HG02884 (cell line): ENCODE measurements around the gene SCAPER.
"Not testable (repeated sequence)": the region's sequence is repeated elsewhere in the genome, so short reads cannot be mapped to it uniquely, and the experiment has no call there.

Experiments
- ATAC-seq: cut with Tn5 transposase; IDR thresholded peaks from one replicate; pipeline ENCODE4 v1.9.1; 2021; ENCODE audit warnings: mild to moderate bottlenecking, moderate library complexity; ENCODE audit not compliant: unreplicated experiment

SCAPER gene

DNA sequence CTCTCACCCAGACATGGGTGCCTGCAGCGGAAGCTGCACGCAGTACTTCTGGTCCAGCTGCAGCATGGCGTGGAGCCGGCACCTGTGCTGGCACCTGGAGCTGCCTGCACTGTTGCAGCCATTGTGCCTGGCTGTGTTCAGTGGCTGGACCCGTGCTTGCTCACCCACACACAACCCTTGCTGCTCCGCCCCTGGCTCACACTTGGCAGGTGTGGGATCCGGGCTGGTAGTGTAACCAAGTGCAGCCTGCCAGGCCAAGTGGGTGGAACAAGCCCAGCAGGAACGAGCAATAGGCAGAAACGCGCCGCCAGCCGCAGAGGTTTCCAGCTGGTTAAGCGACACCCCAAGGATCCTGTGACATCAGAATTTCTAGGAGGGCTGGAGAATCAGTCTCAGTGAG, 11.2 kb upstream of the SCAPER start:
- ATAC-seq = no peak

DNA sequence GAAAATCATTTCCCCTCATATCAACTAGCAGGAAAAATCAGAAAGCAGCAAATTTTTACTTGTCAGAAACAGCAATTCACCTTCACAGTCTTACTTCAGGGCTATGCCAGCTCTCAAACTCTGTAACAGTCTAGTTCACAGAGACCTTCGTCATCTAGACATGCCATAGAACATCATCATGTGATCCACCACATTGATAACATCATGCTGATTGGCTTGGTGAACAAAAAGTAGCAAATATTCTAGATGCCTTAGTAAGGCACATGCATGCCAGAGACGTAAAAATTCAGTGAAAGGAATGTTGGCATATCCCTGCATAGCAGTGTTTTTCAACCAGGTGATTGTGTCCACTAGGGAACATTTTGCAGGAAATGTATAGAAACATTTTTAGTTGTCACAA, 8.6 kb upstream of the SCAPER start:
- no peak for ATAC-seq

DNA sequence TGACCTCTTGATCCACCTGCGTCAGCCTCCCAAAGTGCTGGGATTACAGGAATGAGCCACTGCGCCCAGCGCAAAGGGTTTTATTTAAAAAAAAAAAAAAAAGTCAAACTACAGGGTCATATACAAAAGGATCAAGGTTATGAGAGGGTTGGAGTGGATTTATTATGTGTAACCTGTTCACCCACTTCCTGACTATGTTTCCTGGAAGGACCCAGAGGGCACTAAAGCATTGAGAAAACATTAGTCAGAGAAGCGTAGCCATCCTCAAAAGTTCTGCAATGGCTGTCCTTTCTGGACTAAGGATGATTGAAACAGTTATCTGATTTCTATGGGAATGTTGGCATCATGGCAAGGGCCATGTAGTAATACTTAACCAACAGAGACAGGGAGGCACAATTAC, 7.3 kb upstream of the SCAPER start:
- ATAC-seq = no peak

DNA sequence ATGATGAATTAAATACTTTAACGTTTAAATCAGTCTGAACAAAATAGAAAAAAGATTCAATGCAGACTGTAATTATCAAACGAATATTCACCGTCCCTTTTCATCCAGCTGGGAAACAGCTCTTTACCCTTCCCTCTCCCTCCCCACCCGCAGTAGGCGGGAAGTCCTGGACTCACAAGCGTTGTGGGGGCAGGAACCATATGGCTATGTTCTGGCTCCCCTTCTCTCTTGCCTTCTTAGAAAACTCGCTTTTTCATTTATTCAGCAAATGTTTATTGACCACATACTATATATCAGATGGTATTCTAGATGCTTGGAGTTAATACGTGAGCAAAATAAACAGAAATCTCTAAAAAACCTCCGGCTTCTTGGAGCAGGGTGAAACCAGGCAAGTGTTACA, 715 bp upstream of the SCAPER start:
- no peak for ATAC-seq

DNA sequence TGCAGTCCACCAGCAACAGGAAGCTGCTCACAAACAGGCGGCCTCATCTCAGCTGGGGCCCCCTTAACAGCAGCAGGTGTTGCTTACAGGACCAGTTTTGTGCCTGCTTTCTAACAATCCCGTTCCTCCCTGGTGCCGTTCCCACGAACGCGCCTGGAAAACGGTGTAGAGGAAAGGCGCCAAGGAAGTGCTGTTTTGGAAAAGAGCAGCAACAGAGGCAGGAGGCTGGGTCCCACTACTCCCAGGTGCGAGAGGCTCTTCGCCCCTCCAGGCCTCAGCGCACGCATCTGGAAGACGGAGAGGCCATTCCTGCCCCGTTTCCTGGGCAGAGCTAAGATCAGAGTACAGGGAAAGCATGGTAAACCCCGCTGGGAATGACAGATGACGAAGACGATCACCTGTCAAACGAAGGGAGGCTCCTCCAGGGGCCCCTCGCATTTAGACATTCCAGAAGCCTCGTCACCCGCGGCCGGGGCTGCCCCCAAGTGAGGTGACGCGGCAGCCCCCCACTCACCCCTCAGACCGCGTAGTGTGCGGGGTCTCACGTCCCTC, 603 bp downstream of the SCAPER start:
- ATAC-seq = no peak

DNA sequence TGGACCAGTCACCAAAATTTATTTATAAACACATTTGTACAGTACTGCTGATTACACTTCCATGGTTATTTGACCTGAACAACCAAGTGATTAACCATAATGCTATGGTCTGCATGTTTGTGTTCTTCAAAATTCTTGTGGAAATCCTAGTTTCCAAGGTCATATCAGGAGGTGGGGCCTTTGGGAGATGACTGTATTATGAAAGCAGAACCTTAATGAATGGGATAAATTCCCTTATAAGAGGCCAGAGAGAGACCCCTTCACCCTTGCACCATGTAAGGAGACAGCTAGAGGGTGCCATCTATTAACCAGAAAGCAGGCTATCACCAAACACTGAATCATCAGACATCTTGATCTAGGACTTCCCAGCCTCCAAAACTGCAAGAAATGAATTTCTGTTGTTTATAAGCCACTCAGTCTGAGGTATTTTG, 1.9 kb downstream of the SCAPER start:
- no peak for ATAC-seq

DNA sequence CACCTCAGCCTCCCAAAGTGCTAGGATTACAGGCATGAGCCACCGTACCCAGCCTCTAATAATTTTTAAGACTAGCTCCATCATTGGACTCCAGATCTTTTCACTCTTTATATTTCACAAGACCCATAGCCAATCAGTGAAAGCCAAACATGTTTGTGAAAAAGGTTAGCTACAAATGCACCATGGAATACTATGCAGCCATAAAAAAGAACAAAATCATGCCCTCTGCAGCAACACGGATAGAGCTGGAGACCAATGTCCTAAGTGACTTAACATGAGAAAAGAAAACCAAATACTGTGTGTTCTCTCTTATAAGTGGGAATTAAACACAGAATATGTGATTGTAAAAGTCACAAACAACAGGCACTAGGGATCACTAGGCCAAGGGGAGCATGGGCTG, 3.2 kb downstream of the SCAPER start:
- ATAC-seq = no peak

DNA sequence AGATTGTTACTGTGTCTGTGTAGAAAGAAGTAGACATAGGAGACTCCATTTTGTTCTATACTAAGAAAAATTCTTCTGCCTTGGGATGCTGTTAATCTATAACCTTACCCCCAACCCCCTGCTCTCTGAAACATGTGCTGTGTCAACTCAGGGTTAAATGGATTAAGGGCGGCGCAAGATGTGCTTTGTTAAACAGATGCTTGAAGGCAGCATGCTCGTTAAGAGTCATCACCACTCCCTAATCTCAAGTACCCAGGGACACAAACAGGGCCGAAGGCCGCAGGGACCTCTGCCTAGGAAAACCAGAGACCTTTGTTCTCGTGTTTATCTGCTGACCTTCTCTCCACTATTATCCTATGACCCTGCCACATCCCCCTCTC, 5.2 kb downstream of the SCAPER start:
- ATAC-seq = not testable (repeated sequence)

DNA sequence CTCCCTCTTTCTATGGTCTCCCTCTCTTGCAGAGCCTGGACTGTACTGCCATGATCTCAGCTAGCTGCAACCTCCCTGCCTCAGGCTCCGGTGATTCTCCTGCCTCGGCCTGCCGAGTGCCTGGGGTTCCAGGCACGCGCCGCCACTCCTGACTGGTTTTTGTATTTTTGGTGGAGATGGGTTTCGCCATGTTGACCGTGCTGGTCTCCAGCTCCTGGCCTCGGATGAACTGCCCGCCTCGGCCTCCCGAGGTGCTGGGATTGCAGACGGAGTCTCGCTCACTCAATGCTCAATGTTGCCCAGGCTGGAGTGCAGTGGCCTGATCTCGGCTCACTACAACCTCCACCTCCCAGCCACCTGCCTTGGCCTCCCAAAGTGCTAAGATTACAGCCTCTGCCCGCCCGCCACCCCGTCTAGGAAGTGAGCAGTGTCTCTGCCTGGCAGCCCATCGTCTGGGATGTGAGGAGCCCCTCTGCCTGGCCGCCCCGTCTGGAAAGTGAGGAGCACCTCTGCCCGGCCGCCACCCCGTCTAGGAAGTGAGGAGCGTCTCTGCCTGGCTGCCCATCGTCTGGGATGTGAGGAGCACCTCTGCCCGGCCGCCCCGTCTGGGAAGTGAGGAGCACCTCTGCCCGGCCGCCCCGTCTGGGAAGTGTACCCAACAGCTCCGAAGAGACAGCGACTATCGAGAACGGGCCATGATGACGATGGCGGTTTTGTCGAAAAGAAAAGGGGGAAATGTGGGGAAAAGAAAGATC, 5.8 kb downstream of the SCAPER start:
- not testable (repeated sequence) for ATAC-seq

DNA sequence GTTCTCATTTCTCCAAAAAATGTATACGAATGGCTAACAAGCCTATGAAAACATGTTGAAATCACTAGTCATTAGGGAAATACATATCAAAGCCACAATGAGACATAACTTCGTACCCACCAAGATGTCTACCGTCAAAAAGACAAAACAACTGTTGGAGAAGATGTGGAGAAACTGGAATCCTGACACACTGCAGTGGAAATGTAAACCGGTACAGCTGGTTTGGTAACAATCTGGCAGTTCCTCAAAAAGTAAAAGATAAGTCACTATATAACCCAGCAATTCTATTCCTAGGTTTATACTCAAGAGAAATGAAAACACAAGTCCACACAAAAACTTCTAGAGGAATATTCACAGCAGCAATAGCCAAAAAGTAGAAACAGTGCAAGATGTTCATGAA, 7.0 kb downstream of the SCAPER start:
- no peak for ATAC-seq

DNA sequence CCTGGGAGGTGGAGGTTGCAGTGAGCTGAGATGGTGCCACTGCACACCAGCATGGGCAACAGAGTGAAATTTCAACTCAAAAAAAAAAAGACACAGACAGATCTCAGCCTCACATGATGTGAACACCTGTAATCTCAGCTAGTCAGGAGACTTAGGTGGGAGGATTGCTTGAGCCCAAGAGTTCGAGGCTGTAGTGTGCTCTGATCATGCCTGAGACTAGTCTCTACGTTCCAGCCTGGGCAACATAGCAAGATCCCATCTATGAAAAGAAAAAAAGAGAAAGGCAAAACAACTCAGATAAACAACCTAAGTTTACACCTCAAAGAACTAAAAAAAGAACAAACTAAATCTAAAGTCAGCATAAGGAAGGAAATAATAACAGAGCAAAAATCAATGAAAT, 11.0 kb downstream of the SCAPER start:
- ATAC-seq = no peak

DNA sequence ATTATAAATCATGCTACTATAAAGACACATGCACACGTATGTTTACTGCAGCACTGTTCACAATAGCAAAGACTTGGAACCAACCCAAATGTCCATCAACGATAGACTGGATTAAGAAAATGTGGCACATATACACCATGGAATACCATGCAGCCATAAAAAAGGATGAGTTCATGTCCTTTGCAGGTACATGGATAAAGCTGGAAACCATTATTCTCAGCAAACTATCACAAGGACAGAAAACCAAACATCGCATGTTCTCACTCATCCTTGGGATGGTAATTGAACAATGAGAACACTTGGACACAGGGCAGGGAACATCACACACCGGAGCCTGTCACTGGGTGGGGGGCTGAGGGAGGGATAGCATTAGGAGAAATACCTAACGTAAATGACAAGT, 12.3 kb downstream of the SCAPER start:
- not testable (repeated sequence) for ATAC-seq

DNA sequence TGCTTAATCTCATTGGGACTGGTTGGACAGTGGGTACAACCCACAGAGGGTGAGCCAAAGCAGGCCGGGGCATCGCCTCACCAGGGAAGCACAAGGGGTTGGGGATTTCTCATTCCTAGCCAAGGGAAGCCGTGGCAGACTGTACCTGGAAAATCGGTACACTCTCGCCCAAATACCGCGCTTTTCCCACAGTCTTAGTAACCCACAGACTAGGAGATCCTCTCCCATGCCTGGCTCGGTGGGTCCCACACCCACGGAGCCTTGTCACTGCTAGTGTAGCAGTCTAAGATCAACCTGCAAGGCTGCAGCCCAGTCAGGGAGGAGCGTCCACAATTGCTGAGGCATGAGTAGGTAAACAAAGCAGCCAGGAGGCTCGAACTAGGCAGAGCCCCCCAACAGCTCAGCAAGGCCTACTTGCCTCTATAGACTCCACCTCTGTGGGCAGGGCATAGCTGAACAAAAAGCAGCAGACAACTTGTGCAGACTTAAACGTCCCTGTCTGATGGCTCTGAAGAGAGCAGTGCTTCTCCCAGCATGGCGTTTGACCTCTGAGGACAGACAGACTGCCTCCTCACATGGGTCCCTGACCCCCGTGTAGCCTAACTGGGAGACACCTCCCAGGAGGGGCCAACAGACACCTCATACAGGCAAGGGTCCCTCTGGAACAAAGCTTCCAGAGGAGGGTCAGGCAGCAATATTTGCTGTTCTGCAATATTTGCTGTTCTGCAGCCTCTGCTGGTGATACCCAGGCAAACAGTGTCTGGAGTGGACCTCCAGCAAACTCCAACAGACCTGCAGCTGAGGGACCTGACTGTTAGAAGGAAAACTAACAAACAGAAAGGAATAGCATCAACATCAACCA, 17.6 kb downstream of the SCAPER start:
- not testable (repeated sequence) for ATAC-seq

DNA sequence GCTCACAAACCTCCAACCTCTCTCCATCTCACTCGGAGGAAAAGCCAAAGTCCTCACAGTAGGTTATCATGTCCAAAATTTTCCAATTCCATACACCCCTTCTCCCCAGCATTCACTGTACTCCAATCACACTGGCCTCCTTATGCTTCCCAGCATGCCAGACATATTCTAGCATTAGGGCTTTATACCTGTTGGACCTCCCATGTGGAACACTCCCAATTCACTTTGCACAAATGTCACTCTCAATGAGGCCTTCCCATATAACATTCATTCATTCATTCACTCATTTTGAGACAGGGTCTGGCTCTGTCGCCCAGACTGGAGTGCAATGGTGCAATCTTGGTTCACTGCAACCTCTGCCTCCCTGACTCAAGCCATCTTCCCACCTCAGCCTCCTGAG, 19.9 kb downstream of the SCAPER start:
- ATAC-seq = no peak

DNA sequence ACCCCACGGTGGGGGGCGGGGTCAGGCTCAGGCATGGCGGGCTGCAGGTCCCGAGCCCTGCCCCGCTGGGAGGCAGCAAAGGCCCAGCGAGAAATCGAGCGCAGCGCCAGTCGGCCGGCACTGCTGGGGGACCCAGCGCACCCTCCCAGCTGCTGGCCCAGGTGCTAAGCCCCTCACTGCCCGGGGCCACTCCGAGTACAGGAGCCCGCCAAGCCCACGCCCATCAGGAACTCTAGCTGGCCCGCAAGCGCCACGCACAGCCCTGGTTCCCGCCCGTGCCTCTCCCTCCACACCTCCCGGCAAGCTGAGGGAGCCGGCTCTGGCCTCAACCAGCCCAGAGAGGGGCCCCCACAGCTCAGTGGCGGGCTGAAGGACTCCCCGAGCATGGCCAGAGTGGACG, 29.2 kb downstream of the SCAPER start:
- no peak for ATAC-seq

DNA sequence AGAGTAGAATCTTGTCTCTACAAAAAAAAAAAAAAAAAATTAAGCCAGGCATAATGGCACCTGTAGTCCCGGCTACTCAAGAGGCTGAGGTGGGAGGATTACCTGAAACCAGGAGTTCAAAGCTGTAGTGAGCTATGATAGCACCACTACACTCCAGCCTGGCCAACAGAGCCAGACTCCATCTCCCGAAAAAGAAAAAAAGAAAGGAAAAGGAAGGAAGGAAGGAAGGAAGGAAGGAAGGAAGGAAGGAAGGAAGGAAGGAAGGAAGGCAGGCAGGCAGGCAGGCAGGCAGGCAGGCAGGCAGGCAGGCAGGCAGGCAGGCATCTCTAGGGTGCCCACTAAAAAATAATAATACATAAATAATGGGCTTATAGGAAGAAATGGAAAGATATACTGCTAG, 32.1 kb downstream of the SCAPER start:
- ATAC-seq = not testable (repeated sequence)

DNA sequence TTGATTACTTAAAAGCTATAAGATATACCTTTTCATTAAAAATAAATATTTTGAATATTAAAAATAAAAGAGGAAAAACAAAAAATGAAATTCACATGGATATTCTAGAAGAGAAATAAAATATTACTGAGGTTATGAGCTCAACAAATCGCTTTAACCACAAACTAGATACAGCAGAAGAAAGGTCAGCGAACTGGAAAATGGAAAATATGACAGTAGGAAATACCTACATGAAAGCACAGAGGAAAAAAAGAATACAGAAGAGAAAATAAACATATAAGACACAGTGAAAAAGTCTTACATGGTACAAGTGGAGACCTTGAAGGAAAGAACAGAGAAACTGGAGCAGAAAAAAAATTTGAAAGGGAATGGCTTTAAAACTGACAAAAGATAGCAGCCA, 33.2 kb downstream of the SCAPER start:
- no peak for ATAC-seq

DNA sequence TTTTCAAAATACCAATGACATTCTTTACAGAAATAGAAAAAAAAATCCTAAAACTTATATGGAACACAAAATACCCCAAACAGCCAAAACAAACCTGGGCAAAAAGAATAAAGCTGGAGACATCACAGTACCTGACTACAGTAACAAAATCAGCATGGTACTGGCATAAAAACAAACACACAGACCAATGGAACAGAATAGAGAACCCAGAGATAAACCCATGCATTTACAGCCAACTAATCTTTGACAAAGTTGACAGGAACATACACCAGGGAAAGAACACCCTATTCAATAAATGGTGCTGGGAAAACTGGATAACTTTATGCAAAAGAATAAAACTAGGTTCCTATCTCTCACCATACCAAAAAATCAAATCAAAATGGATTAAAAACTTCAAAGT, 36.4 kb downstream of the SCAPER start:
- no peak for ATAC-seq

DNA sequence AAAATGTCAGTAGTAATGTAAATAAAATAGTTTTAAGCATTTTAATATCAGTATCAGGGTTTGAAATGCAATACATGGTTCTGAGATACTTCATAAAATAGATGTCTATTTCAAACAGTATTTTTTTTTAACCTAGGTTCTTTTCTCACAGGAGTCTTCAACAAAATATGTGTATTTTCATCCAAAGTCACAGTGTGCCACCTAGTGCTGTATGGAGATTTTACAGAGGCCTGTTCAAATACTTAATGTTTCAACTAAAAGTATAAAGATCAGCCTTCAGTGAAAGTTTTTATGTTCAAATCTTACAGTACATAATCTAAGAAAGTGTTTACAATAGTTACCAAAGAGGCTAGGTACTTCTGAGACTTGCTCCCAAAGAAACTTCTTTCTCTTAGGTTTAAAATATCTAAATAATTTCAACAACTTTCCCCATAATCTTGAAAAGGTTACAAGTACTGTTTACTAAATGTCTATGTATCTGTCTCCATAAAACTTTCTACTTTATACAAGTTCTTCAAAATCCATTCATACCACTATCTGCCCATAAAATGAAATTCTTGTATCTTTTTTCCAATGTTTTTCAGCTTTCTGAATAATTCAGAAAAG, 38.3 kb downstream of the SCAPER start:
- no peak for ATAC-seq

DNA sequence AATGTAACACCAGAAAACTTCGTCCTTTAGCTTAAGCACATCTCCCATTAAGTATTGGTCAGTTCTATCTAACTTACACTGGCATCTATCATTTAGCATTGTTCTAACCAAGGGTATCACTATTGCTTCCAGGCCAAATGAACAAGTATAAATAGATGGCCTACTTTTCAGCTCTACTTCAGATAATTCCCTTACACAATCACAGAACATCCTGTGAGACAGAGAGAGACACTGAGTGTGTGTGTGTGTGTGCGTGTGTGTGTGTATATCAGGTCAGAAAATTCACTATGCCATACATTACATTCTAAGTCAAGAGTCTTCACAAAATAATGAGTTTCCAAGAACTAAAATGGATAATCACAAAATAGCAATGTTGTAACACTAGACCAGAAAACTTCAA, 39.1 kb downstream of the SCAPER start:
- ATAC-seq = no peak

DNA sequence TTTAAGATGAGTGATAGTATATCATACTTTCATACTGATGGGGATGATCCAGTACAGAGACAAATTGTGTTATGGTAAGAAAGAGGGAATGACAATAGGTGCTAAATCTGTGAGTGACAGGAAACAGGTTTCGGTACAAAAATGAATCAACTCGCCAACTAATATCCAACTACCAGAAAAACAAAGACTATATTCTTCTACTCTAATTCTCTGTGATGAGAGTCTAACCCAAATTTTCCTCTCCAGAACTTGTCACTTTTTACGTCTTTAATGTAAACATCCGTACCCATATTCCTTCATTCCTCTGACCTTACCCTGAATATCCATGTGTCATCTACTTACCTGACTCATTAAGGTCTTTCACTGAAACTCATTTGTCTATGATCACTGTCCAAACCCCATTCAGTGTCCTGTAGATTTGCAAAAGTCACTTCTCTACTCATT, 39.6 kb downstream of the SCAPER start:
- no peak for ATAC-seq

DNA sequence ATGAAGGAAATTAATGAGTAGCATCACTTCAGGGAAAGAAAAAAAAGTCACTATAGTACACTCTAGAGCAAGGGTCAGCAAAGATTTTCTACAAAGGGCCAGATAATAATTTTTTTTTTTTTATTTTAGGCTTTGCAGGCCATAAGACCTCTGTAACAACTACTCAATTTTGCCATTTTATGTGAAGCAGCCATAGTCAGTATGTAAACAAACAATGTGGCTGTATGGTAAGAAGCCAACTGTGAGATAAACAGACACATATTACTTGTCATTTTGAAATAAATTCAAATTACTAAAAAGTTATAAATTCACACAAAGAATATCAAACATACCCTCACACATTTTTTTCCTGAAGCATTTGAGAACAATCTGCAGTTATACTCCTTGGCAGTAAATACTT, 40.6 kb downstream of the SCAPER start:
- ATAC-seq = no peak
